GM12874 (cell line): ENCODE results near the gene STRIT1.

Source experiments
- CTCF ChIP-seq: IDR thresholded peaks from 2 replicates; pipeline ENCODE4 v1.5.1; 2011; ENCODE audit warnings: low read depth, mild to moderate bottlenecking, control low read depth, low read length, moderate library complexity; ENCODE audit not compliant: insufficient read depth

STRIT1 gene

GRCh38 chr3:155313916-155314315 lies 20.4 kb upstream of the STRIT1 start:
- no peak for TF ChIP-seq CTCF

GRCh38 chr3:155313300-155313699 lies 19.8 kb upstream of the STRIT1 start:
- TF ChIP-seq CTCF, result no peak

DNA sequence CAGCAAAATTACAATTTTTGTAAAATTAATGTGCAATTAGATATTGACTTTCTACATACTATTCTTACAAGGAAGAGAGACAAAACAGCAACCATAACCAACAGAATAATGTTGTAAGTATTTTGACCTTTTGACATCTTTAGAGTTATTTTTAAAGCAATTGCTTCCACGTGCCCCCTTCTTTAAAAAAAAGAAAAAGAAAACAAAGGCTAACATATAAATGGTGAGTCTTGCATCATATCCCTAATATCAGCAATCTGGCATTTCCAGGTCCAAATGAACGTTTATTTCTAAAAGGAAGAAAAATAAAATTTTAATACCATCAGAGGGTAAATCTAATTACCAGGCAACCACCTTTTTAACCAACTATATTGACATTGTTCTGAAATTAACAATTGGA lies 19.3 kb upstream of the STRIT1 start:
- TF ChIP-seq CTCF, result no peak

DNA sequence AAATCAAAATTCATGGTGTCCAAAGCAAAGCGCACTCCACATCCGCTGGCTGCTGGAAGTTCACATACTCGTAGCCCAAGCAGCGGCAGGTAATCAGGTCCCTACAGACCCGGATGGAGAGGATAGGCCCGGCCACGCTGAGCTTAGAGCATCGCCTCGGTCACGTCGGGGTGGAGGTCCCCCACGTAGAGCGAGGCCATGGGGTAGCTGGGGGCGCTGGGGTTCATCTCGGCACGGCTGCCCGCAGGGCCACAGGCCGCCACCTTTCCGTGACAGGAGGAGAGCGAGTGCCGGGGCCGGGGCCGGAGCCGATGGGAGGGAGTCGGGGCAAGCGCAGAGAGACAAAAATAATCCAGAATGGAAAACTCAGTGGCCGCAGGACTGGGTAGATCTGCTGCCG lies 16.1 kb upstream of the STRIT1 start:
- no peak for TF ChIP-seq CTCF

DNA sequence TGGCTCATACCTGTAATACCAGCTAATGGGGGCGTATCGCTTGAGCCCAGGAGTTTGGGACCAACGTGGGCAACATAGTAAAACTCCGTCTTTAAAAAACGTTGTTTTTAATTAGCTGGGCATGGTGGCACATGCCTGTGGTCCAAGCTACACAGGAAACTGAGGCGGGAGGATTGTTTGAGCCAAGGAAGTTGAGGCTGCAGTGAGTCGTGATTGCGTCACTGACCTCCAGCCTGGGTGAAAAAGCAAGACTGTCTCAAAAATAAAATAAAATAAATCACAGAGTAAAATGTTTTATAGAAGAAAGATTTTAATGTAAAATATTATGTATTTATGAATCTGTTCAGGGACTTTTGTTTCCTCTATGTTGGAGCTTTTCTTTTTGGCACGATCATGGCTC lies 15.3 kb upstream of the STRIT1 start:
- no peak for TF ChIP-seq CTCF

DNA sequence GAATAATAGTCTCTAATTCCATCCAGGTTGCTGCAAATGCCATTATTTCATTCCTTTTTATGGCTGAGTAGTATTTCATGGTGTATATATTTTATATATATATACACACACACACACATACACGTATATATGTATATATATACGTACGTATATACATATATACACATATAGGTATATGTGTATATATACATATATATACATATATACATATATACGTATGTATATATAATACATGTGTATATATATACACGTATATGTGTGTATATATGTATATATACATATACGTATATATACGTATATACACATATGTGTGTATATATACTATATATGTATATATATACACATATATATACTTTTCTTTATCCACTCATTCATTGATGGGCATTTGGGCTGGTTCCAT lies 13.7 kb upstream of the STRIT1 start:
- TF ChIP-seq CTCF, result no peak

- no peak for TF ChIP-seq CTCF
Observed at GRCh38 chr3:155304394-155304793, 10.9 kb upstream of the STRIT1 start.

- no peak for TF ChIP-seq CTCF
Observed at GRCh38 chr3:155303540-155304097, 10.1 kb upstream of the STRIT1 start.
